Ishikawa (cell line): Measurements from ENCODE around the gene GPR55.

Experiments used
- CEBPB ChIP-seq: IDR thresholded peaks from 2 replicates; pipeline ENCODE4 v1.6.1; 2012
- CREB1 ChIP-seq: IDR thresholded peaks from 2 replicates; pipeline ENCODE4 v1.6.1; 2012; ENCODE audit warnings: low read depth
- EP300 ChIP-seq: IDR thresholded peaks from 2 replicates; pipeline ENCODE4 v1.6.1; 2012; ENCODE audit warnings: borderline replicate concordance
- FOXM1 ChIP-seq: IDR thresholded peaks from 2 replicates; pipeline ENCODE4 v1.6.1; 2012; ENCODE audit warnings: low read depth, borderline replicate concordance
- RAD21 ChIP-seq: IDR thresholded peaks from 2 replicates; pipeline ENCODE4 v1.6.1; 2012; ENCODE audit warnings: low read depth
- TAF1 ChIP-seq: IDR thresholded peaks from 2 replicates; pipeline ENCODE4 v1.6.1; 2012; ENCODE audit warnings: low read depth, mild to moderate bottlenecking
- TCF12 ChIP-seq: IDR thresholded peaks from 2 replicates; pipeline ENCODE4 v1.6.1; 2012; ENCODE audit warnings: low read depth
- TEAD4 ChIP-seq: IDR thresholded peaks from 2 replicates; pipeline ENCODE4 v1.6.1; 2012
- ZBTB7A ChIP-seq: IDR thresholded peaks from 2 replicates; pipeline ENCODE4 v1.6.1; 2012; ENCODE audit warnings: low read depth
- TF ChIP-seq, protein P1 (sequence below): IDR thresholded peaks from 2 replicates; pipeline ENCODE4 v1.6.1; 2012
- TF ChIP-seq, protein P2 (sequence below): IDR thresholded peaks from 2 replicates; pipeline ENCODE4 v1.6.1; 2012
- TF ChIP-seq, protein P3 (sequence below): IDR thresholded peaks from 2 replicates; pipeline ENCODE4 v1.6.1; 2012; ENCODE audit warnings: low read depth, mild to moderate bottlenecking

GRCh38 chr2:230871361-230872150, 53.5 kb downstream of the GPR55 start:
- TF ChIP-seq, protein P1, sequence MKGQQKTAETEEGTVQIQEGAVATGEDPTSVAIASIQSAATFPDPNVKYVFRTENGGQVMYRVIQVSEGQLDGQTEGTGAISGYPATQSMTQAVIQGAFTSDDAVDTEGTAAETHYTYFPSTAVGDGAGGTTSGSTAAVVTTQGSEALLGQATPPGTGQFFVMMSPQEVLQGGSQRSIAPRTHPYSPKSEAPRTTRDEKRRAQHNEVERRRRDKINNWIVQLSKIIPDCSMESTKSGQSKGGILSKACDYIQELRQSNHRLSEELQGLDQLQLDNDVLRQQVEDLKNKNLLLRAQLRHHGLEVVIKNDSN: no peak
- TF ChIP-seq CREB1 (no peak), TAF1 (no peak), RAD21 (no peak), CEBPB (no peak), FOXM1 (no peak), ZBTB7A (no peak), EP300 (no peak), TCF12 (no peak), TEAD4 (no peak)
- TF ChIP-seq, protein P2, sequence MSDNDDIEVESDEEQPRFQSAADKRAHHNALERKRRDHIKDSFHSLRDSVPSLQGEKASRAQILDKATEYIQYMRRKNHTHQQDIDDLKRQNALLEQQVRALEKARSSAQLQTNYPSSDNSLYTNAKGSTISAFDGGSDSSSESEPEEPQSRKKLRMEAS: no peak
- TF ChIP-seq, protein P3, sequence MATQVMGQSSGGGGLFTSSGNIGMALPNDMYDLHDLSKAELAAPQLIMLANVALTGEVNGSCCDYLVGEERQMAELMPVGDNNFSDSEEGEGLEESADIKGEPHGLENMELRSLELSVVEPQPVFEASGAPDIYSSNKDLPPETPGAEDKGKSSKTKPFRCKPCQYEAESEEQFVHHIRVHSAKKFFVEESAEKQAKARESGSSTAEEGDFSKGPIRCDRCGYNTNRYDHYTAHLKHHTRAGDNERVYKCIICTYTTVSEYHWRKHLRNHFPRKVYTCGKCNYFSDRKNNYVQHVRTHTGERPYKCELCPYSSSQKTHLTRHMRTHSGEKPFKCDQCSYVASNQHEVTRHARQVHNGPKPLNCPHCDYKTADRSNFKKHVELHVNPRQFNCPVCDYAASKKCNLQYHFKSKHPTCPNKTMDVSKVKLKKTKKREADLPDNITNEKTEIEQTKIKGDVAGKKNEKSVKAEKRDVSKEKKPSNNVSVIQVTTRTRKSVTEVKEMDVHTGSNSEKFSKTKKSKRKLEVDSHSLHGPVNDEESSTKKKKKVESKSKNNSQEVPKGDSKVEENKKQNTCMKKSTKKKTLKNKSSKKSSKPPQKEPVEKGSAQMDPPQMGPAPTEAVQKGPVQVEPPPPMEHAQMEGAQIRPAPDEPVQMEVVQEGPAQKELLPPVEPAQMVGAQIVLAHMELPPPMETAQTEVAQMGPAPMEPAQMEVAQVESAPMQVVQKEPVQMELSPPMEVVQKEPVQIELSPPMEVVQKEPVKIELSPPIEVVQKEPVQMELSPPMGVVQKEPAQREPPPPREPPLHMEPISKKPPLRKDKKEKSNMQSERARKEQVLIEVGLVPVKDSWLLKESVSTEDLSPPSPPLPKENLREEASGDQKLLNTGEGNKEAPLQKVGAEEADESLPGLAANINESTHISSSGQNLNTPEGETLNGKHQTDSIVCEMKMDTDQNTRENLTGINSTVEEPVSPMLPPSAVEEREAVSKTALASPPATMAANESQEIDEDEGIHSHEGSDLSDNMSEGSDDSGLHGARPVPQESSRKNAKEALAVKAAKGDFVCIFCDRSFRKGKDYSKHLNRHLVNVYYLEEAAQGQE: no peak
